B cell (primary cell): ENCODE measurements around the gene CCDC85A. TPM values are rescaled to one million over a fixed set of nuclear protein-coding genes. Genes with fewer than 3 reads are reported as not detected.

ENCODE experiments used
- ATAC-seq: fragments of 200-7000 bp; cut with Tn5 transposase; one replicate; pipeline ENCODE4 v1.10.0; 2021; ENCODE audit warnings: low read depth, mild to moderate bottlenecking, moderate number of reproducible peaks, moderate library complexity
- CTCF ChIA-PET: fragments of 350-600 bp; sonication (Branson Sonifier 250); formaldehyde crosslinking; loops from one replicate; lab custom pipeline; 2021; ENCODE audit warnings: antibody characterized with exemption, inconsistent platforms; lab: Charles Lee
- POLR2A ChIA-PET: fragments of 350-600 bp; sonication (Branson Sonifier 250); formaldehyde crosslinking; loops from one replicate; lab custom pipeline; 2021; ENCODE audit warnings: antibody characterized with exemption; lab: Charles Lee
- DNase-seq: peaks from one replicate; pipeline ENCODE4 v3.0.0; 2013
- H2AFZ ChIP-seq: 2 replicates; pipeline ENCODE4 v1.6.1; 2012; ENCODE audit warnings: mild to moderate bottlenecking, low read depth, low read length; ENCODE audit not compliant: insufficient read depth, poor library complexity, severe bottlenecking
- H3K27ac ChIP-seq, 2 donors: 1 replicate in 1 of 2; 2 replicates in 1 of 2; pipeline ENCODE4 v1.5.1; 2012 to 2013; ENCODE audit warnings: low read length in 2 of 2, mild to moderate bottlenecking in 2 of 2, moderate library complexity in 1 of 2
- H3K27me3 ChIP-seq, 4 experiments: fragments of 200-600 bp in 1 of 4; sonication (generic) in 1 of 4; replicated peaks in 1 of 4; 1 replicate in 2 of 4; 2 replicates in 2 of 4; pipeline versions ENCODE4 v1.6.1 to v1.7.0; 2013 to 2016; ENCODE audit warnings: low read length in 3 of 4, mild to moderate bottlenecking in 2 of 4, mixed read lengths in 1 of 4, moderate library complexity in 1 of 4; ENCODE audit not compliant: insufficient read depth in 4 of 4, control insufficient read depth in 3 of 4; ENCODE audit errors: control extremely low read depth in 1 of 4
- H3K36me3 ChIP-seq, 2 experiments: replicated peaks in 1 of 2; 1 replicate in 1 of 2; 2 replicates in 1 of 2; pipeline versions ENCODE4 v1.6.1 to v1.7.1; 2013; ENCODE audit warnings: low read length in 1 of 2; ENCODE audit not compliant: insufficient read depth in 2 of 2, control insufficient read depth in 1 of 2; ENCODE audit errors: control extremely low read depth in 1 of 2, extremely low read depth in 1 of 2
- H3K4me1 ChIP-seq, 2 donors: fragments of 200-600 bp in 1 of 2; sonication (generic) in 1 of 2; 1 replicate in 1 of 2; 2 replicates in 1 of 2; pipeline versions ENCODE4 v1.5.1 to v1.6.1; 2013 to 2017; ENCODE audit warnings: low read length in 2 of 2; ENCODE audit not compliant: control insufficient read depth in 2 of 2, insufficient read depth in 2 of 2
- H3K4me2 ChIP-seq: replicated peaks from 2 replicates; pipeline ENCODE3; 2012; ENCODE audit warnings: mild to moderate bottlenecking, low read depth, low read length; ENCODE audit not compliant: poor library complexity, severe bottlenecking
- H3K4me3 ChIP-seq, 5 experiments: fragments of 200-600 bp in 1 of 5; sonication (generic) in 1 of 5; 1 replicate in 3 of 5; 2 replicates in 2 of 5; pipeline versions ENCODE4 v1.5.1 to v1.7.0; 2011 to 2016; ENCODE audit warnings: low read length in 4 of 5, mild to moderate bottlenecking in 4 of 5, low read depth in 2 of 5, control low read depth in 1 of 5, moderate library complexity in 1 of 5; ENCODE audit not compliant: insufficient read depth in 1 of 5; ENCODE audit errors: control extremely low read depth in 1 of 5, extremely low read depth in 1 of 5
- H3K79me2 ChIP-seq: fragments of 200-600 bp; sonication (generic); one replicate; pipeline ENCODE4 v1.6.0; 2016; ENCODE audit warnings: low read length; ENCODE audit not compliant: control insufficient read depth, insufficient read depth
- H3K9ac ChIP-seq: fragments of 200-600 bp; sonication (generic); 2 replicates; pipeline ENCODE4 v1.6.1; 2017; ENCODE audit warnings: mild to moderate bottlenecking, low read length, moderate library complexity
- H3K9me3 ChIP-seq, 3 donors: one replicate each; pipeline versions ENCODE4 v1.6.1 to v1.7.1; 2013; ENCODE audit warnings: low read length in 2 of 3; ENCODE audit not compliant: control insufficient read depth in 2 of 3, insufficient read depth in 1 of 3; ENCODE audit errors: control extremely low read depth in 1 of 3
- H4K20me1 ChIP-seq: 2 replicates; pipeline ENCODE4 v1.6.0; 2012; ENCODE audit warnings: mild to moderate bottlenecking, low read length; ENCODE audit not compliant: insufficient read depth, control insufficient read depth, poor library complexity, severe bottlenecking
- H3K27ac Mint-ChIP-seq: one replicate; pipeline ENCODE4 v1.8.0; 2021; ENCODE audit warnings: mixed read lengths
- H3K27me3 Mint-ChIP-seq: one replicate; pipeline ENCODE4 v1.8.0; 2021; ENCODE audit warnings: mixed read lengths
- H3K4me1 Mint-ChIP-seq: one replicate; pipeline ENCODE4 v1.8.0; 2021; ENCODE audit warnings: mixed read lengths
- H3K4me3 Mint-ChIP-seq: one replicate; pipeline ENCODE4 v1.8.0; 2021; ENCODE audit warnings: mixed read lengths
- H3K9me3 Mint-ChIP-seq: one replicate; pipeline ENCODE4 v1.8.0; 2022; ENCODE audit warnings: mixed read lengths; ENCODE audit not compliant: insufficient read depth
- CTCF ChIP-seq: fragments of 200-600 bp; IDR thresholded peaks from one replicate; pipeline ENCODE4 v1.8.0; 2022; ENCODE audit warnings: antibody characterized with exemption, mild to moderate bottlenecking
- EZH2 ChIP-seq: IDR thresholded peaks from 2 replicates; pipeline ENCODE4 v1.6.1; 2012; ENCODE audit warnings: borderline replicate concordance, low read depth, mild to moderate bottlenecking, moderate library complexity, low read length; ENCODE audit not compliant: insufficient read depth, poor library complexity, severe bottlenecking
- WGBS: methylation state at CpG from one replicate; pipeline ENCODE4 v1.1.5; 2013; ENCODE audit warnings: missing lambda C conversion rate; ENCODE audit not compliant: insufficient coverage; 5-methylcytosine and 5-hydroxymethylcytosine counted together
- intact Hi-C: fragments of 100-400 bp; cut with micrococcal nuclease; formaldehyde crosslinking; loops from one replicate; pipeline ENCODE4 v1.10.0; 2022
- polyA plus RNA-seq: library from polyadenylated mRNA; depleted of rRNA; stranded (reverse); fragments of >200 nt; gene quantifications from 2 replicates; pipeline ENCODE4 v1.2.3, GENCODE V29; 2012
- total RNA-seq, 2 donors: library from RNA; stranded (reverse); fragments of 120-200 nt in 1 of 2; gene quantifications; 1 replicate in 1 of 2; 2 replicates in 1 of 2; pipeline versions ENCODE4 v1.2.3 to v1.2.4, GENCODE V29; 2013 to 2022

CCDC85A gene
- total and polyA plus RNA-seq, 2 donors (not counting 1 experiment from before 2014, with no cell fraction given) = 0.15 TPM; not detected in 1

- Histone ChIP-seq H3K27me3 (peaks cover 0 to 2% (median 0%) of the 10 kb centered on the region in 4 experiments), H3K79me2 (no peaks in the 10 kb centered on the region), H3K36me3 (no peaks in the 10 kb centered on the region), H3K4me1 (no peaks in the 10 kb centered on the region), H4K20me1 (no peaks in the 10 kb centered on the region), H3K4me3 (no peak overlapping the region), H3K4me2 (no peak overlapping the region), H2AFZ (no peak overlapping the region), H3K27ac (no peak overlapping the region), H3K9ac (no peak overlapping the region), H3K9me3 (no peaks in the 10 kb centered on the region)
- POLR2A ChIA-PET = no interaction called here
- no peak overlapping the region for H3K4me3 Mint-ChIP-seq
- no peak for DNase-seq
- intact Hi-C loops = no loop called here
- no peaks in the 10 kb centered on the region for H3K4me1 Mint-ChIP-seq
- H3K27ac Mint-ChIP-seq = no peak overlapping the region
- WGBS = 89% methylated on average over 2 of the region's 2 CpGs
- CTCF ChIA-PET = no interaction called here
- no peak for TF ChIP-seq EZH2
- TF ChIP-seq CTCF = no peak
- H3K27me3 Mint-ChIP-seq = no peaks in the 10 kb centered on the region
- ATAC-seq = no peak
- H3K9me3 Mint-ChIP-seq = no peaks in the 10 kb centered on the region
Observed at GRCh38 chr2:56369316-56369715, 185.5 kb downstream of the CCDC85A start.

GRCh38 chr2:56372071-56372656, 188.4 kb downstream of the CCDC85A start:
- H3K27ac Mint-ChIP-seq = no peak overlapping the region
- CTCF ChIA-PET = no interaction called here

More at GRCh38 chr2:56372071-56372656, 188.4 kb downstream of the CCDC85A start:
- H2AFZ ChIP-seq = no peak overlapping the region
- TF ChIP-seq CTCF (no peak), EZH2 (no peak)
- no peaks in the 10 kb centered on the region for H4K20me1 ChIP-seq
- Mint-ChIP-seq H3K27me3 (no peaks in the 10 kb centered on the region), H3K9me3 (no peaks in the 10 kb centered on the region), H3K4me1 (no peaks in the 10 kb centered on the region), H3K4me3 (no peak overlapping the region)
- H3K27ac ChIP-seq = no peak overlapping the region
- no peaks in the 10 kb centered on the region for H3K9me3 ChIP-seq
- no peaks in the 10 kb centered on the region for H3K36me3 ChIP-seq
- H3K4me3 ChIP-seq = no peak overlapping the region
- H3K9ac ChIP-seq = no peak overlapping the region
- peaks cover 0 to 2% (median 0%) of the 10 kb centered on the region in 4 experiments for H3K27me3 ChIP-seq
- POLR2A ChIA-PET = no interaction called here
- DNase-seq (no peak), ATAC-seq (no peak)
- intact Hi-C loops = no loop called here
- H3K4me1 ChIP-seq = no peaks in the 10 kb centered on the region
- WGBS = 93% methylated on average over 2 of the region's 6 CpGs
- H3K79me2 ChIP-seq = no peaks in the 10 kb centered on the region
- no peak overlapping the region for H3K4me2 ChIP-seq
